GM12878 (cell line): Measurements from ENCODE around the gene LRP5. TPM values are rescaled to one million over a fixed set of nuclear protein-coding genes. Genes with fewer than 3 reads are reported as not detected.

Experiments used
- ATAC-seq: fragments of 200-7000 bp; cut with Tn5 transposase; 3 replicates; pipeline ENCODE4 v1.9.1; 2020; ENCODE audit warnings: mild to moderate bottlenecking, moderate library complexity
- BruUV-seq: library from RNA; stranded (reverse); fragments of 400-500 nt; replicated peaks from 2 replicates; lab custom pipeline; 2021; lab: Mats Ljungman, UMichigan
- CTCF ChIA-PET: fragments of 300-600 bp; sonication (Branson Sonifier 250); formaldehyde crosslinking; extraction: SDS; loops from one replicate; lab custom pipeline; 2021; ENCODE audit warnings: inconsistent platforms; lab: Yijun Ruan, JAX
- POLR2A ChIA-PET: fragments of 350-600 bp; formaldehyde crosslinking; extraction: SDS; loops from one replicate; lab custom pipeline; 2021; ENCODE audit warnings: inconsistent platforms; lab: Charles Lee
- RAD21 ChIA-PET: fragments of 300-600 bp; sonication (Branson Sonifier 250); formaldehyde crosslinking; loops from one replicate; lab custom pipeline; 2023; ENCODE audit warnings: antibody characterized with exemption; ENCODE audit not compliant: unreplicated experiment; lab: Charles Lee
- SMC1A ChIA-PET: fragments of 300-600 bp; sonication (Branson Sonifier 250); formaldehyde crosslinking; loops from one replicate; lab custom pipeline; 2023; ENCODE audit not compliant: unreplicated experiment, uncharacterized antibody; lab: Charles Lee
- DNase-seq: peaks from one replicate; pipeline ENCODE4 v3.0.0-alpha.2; 2011; ENCODE audit warnings: low read depth, low spot score
- FAIRE-seq: peaks from 3 replicates; lab custom pipeline; 2011; peaks lifted over from hg19 to GRCh38; lab: Jason Lieb, UNC
- H2AFZ ChIP-seq: 2 replicates; pipeline ENCODE4 v1.6.0; 2011; ENCODE audit warnings: low read depth, low read length, control low read depth; ENCODE audit not compliant: control insufficient read depth
- H3K27ac ChIP-seq: 2 replicates; pipeline ENCODE4 v1.5.1; 2011; ENCODE audit warnings: control low read depth; ENCODE audit not compliant: control insufficient read depth, insufficient read depth
- H3K27me3 ChIP-seq, 2 experiments: replicated peaks in 1 of 2; 2 replicates each; pipeline versions ENCODE4 v1.6.0 to v1.6.1; 2011; ENCODE audit warnings: low read length in 1 of 2; ENCODE audit not compliant: control insufficient read depth in 2 of 2, insufficient read depth in 2 of 2
- H3K36me3 ChIP-seq, 2 experiments: 2 replicates each; pipeline ENCODE4 v1.5.1; 2011; ENCODE audit warnings: low read length in 1 of 2; ENCODE audit not compliant: control insufficient read depth in 2 of 2, insufficient read depth in 2 of 2
- H3K4me1 ChIP-seq: 2 replicates; pipeline ENCODE4 v1.6.1; 2011; ENCODE audit warnings: mild to moderate bottlenecking, low read length, moderate library complexity, mixed read lengths; ENCODE audit not compliant: control insufficient read depth, insufficient read depth
- H3K4me2 ChIP-seq: 2 replicates; pipeline ENCODE4 v1.6.0; 2011; ENCODE audit warnings: control low read depth; ENCODE audit not compliant: control insufficient read depth, insufficient read depth
- H3K4me3 ChIP-seq: fragments of 200-600 bp; sonication (generic); 2 replicates; pipeline ENCODE4 v1.5.1; 2016
- H3K79me2 ChIP-seq: 2 replicates; pipeline ENCODE4 v1.6.0; 2011; ENCODE audit warnings: low read length; ENCODE audit not compliant: control insufficient read depth, insufficient read depth
- H3K9ac ChIP-seq: 2 replicates; pipeline ENCODE4 v1.8.0; 2011; ENCODE audit warnings: low read length, control low read depth, mixed read lengths; ENCODE audit not compliant: control insufficient read depth, insufficient read depth
- H3K9me3 ChIP-seq: replicated peaks from 3 replicates; pipeline ENCODE4 v1.5.1; 2011; ENCODE audit warnings: mild to moderate bottlenecking, low read length; ENCODE audit not compliant: control insufficient read depth, insufficient read depth
- H4K20me1 ChIP-seq: 2 replicates; pipeline ENCODE4 v1.6.0; 2011; ENCODE audit not compliant: control insufficient read depth, insufficient read depth
- CREB1 ChIP-seq: IDR thresholded peaks from 2 replicates; pipeline ENCODE4 v1.6.1; 2012; ENCODE audit warnings: low read depth, mild to moderate bottlenecking, inconsistent platforms
- ETV6 ChIP-seq, 2 experiments: fragments of 450-650 bp in 1 of 2; IDR thresholded peaks in 1 of 2; conservative IDR thresholded peaks in 1 of 2; 2 replicates each; pipeline ENCODE4 v1.6.1; 2014; ENCODE audit warnings: antibody characterized with exemption in 1 of 2, borderline replicate concordance in 1 of 2, low read depth in 1 of 2, mild to moderate bottlenecking in 1 of 2, moderate library complexity in 1 of 2
- HDAC6 ChIP-seq: fragments of 200-600 bp; sonication (generic); IDR thresholded peaks from one replicate; pipeline ENCODE4 v1.8.0; 2017; ENCODE audit warnings: antibody characterized with exemption; ENCODE audit not compliant: unreplicated experiment
- NBN ChIP-seq: fragments of 450-650 bp; IDR thresholded peaks from 2 replicates; pipeline ENCODE4 v1.6.1; 2016
- SUZ12 ChIP-seq: fragments of 200-600 bp; sonication (generic); IDR thresholded peaks from one replicate; pipeline ENCODE4 v1.6.1; 2018; ENCODE audit warnings: antibody characterized with exemption, mild to moderate bottlenecking; ENCODE audit not compliant: unreplicated experiment
- YBX1 ChIP-seq: fragments of 450-650 bp; IDR thresholded peaks from 2 replicates; pipeline ENCODE4 v1.6.1; 2016; ENCODE audit warnings: antibody characterized with exemption
- WGBS: methylation state at CpG from one replicate; pipeline ENCODE4 v1.1.6; 2016; ENCODE audit warnings: low lambda C conversion rate; ENCODE audit not compliant: insufficient replicate concordance, insufficient coverage; ENCODE audit errors: missing lambda C conversion rate; 5-methylcytosine and 5-hydroxymethylcytosine counted together
- in situ Hi-C: fragments of 300-500 bp; cut with MboI; formaldehyde crosslinking; loops from 9 replicates; pipeline ENCODE4 v1.14.3; 2018; ENCODE audit warnings: mixed read lengths
- intact Hi-C: fragments of 100-400 bp; cut with micrococcal nuclease; formaldehyde crosslinking; loops from one replicate; pipeline ENCODE4 v1.14.2; 2022; ENCODE audit not compliant: unreplicated experiment
- polyA plus RNA-seq, 11 experiments: library from polyadenylated mRNA; depleted of rRNA in 4 of 11; unstranded in 6 of 11; stranded (reverse) in 5 of 11; fragments of >200 nt; fragmentation: Nextera tagmentation in 4 of 11; fragmentation: Illumina TruSeq in 1 of 11; extraction: Ambion mirVana in 4 of 11; extraction: Trizol in 1 of 11; gene quantifications; 1 replicate in 1 of 11; 2 replicates in 10 of 11; pipeline versions ENCODE4 v1.2.1 to v1.2.3, GENCODE V29; 2011 to 2016; ENCODE audit warnings: inconsistent platforms in 2 of 11, missing spikeins in 2 of 11, low read depth in 1 of 11
- total RNA-seq, 4 experiments: library from RNA; depleted of rRNA in 3 of 4; stranded (reverse); fragments of >200 nt in 3 of 4; fragmentation: Illumina TruSeq in 1 of 4; extraction: Trizol in 1 of 4; gene quantifications; 2 replicates each; pipeline versions ENCODE4 v1.2.1 to v1.2.3, GENCODE V29; 2013 to 2021

Gene LRP5
- total and polyA plus RNA-seq, 10 of the 15 experiments (the other 5 are each of a cell fraction or from before 2014, with no cell fraction given), result 0.37 to 34.0 (median 6.6) TPM

- no peaks in the 10 kb centered on the region for H4K20me1 ChIP-seq
- peaks cover 3% of the 10 kb centered on the region; the same call in 1 of the 3 replicates for H3K9me3 ChIP-seq
- peaks cover 6% of the 10 kb centered on the region for H3K4me1 ChIP-seq
- no peak overlapping the region for H3K4me2 ChIP-seq
- RAD21 ChIA-PET, result interaction anchor here (0.7 to 9.7 kb wide), 6 partner anchors 29 to 84 kb away, joined by 3 to 186 read pairs (median 8); no protein-coding TSS in a partner anchor
- no peak for TF ChIP-seq HDAC6
- no peak for TF ChIP-seq ETV6 (conservative IDR thresholded peaks at IDR 0.05 in 1 of 2, IDR thresholded peaks at IDR 0.05 in 1 of 2; ENCODE audit: borderline replicate concordance in 1 of 2, low read depth in 1 of 2)
- TF ChIP-seq YBX1, result no peak
- TF ChIP-seq CREB1, result no peak
- TF ChIP-seq NBN, result no peak
- no peak for TF ChIP-seq SUZ12
- no peaks in the 10 kb centered on the region for H3K79me2 ChIP-seq
- POLR2A ChIA-PET, result no interaction called here
- FAIRE-seq, result no peak
- H3K27ac ChIP-seq, result no peak overlapping the region
- no peaks in the 10 kb centered on the region for H3K27me3 ChIP-seq
- in situ Hi-C loops (no loop called here), intact Hi-C loops (no loop called here)
- H3K36me3 ChIP-seq, result no peaks in the 10 kb centered on the region; a peak in 1 of 4 replicates
- no peak overlapping the region for H3K9ac ChIP-seq
- H2AFZ ChIP-seq, result no peak overlapping the region
- no peak overlapping the region for H3K4me3 ChIP-seq
- DNase-seq, result no peak
- no peak for ATAC-seq
- BruUV-seq, result no TSS peak
- CTCF ChIA-PET, result interaction anchor here (0.5 to 12.0 kb wide), 10 partner anchors 7 to 83 kb away, joined by 3 to 365 read pairs (median 8); partner anchors contain the start of gene C11orf24
- SMC1A ChIA-PET, result interaction anchor here (5.9 to 7.9 kb wide), 2 partner anchors 30 to 41 kb away, joined by 102 to 134 read pairs; partner anchors contain the start of gene C11orf24
- 50% methylated on average over 12 of the region's 12 CpGs for WGBS
These were observed 12.1 kb upstream of the LRP5 start for GRCh38 chr11:68300076-68300830.
